Mesodermal cell (in vitro differentiated cells): ENCODE measurements around the gene TNFRSF4.

ENCODE experiments used
- H3K27ac ChIP-seq: 2 replicates; pipeline ENCODE4 v1.7.0; 2013; ENCODE audit warnings: mild to moderate bottlenecking, low read depth, low read length, moderate library complexity; ENCODE audit not compliant: severe bottlenecking
- H3K36me3 ChIP-seq: 2 replicates; pipeline ENCODE4 v1.7.1; 2013; ENCODE audit warnings: mild to moderate bottlenecking, low read length, moderate library complexity; ENCODE audit not compliant: control insufficient read depth, insufficient read depth
- H3K4me1 ChIP-seq: one replicate; pipeline ENCODE4 v1.7.1; 2013; ENCODE audit warnings: mild to moderate bottlenecking, low read length; ENCODE audit not compliant: insufficient read depth, control insufficient read depth, poor library complexity, severe bottlenecking
- H3K4me3 ChIP-seq: 2 replicates; pipeline ENCODE4 v1.7.0; 2013; ENCODE audit warnings: low read length, control low read depth, mild to moderate bottlenecking; ENCODE audit not compliant: insufficient read depth, poor library complexity, severe bottlenecking; ENCODE audit errors: extremely low read depth
- H3K9me3 ChIP-seq: 2 replicates; pipeline ENCODE4 v1.7.1; 2013; ENCODE audit warnings: mild to moderate bottlenecking, low read length, moderate library complexity; ENCODE audit not compliant: control insufficient read depth
- WGBS, 2 experiments: methylation state at CpG; one replicate each; pipeline ENCODE4 v1.1.5; 2013; ENCODE audit warnings: missing lambda C conversion rate in 2 of 2; ENCODE audit not compliant: insufficient coverage in 2 of 2; 5-methylcytosine and 5-hydroxymethylcytosine counted together

TNFRSF4 gene

DNA sequence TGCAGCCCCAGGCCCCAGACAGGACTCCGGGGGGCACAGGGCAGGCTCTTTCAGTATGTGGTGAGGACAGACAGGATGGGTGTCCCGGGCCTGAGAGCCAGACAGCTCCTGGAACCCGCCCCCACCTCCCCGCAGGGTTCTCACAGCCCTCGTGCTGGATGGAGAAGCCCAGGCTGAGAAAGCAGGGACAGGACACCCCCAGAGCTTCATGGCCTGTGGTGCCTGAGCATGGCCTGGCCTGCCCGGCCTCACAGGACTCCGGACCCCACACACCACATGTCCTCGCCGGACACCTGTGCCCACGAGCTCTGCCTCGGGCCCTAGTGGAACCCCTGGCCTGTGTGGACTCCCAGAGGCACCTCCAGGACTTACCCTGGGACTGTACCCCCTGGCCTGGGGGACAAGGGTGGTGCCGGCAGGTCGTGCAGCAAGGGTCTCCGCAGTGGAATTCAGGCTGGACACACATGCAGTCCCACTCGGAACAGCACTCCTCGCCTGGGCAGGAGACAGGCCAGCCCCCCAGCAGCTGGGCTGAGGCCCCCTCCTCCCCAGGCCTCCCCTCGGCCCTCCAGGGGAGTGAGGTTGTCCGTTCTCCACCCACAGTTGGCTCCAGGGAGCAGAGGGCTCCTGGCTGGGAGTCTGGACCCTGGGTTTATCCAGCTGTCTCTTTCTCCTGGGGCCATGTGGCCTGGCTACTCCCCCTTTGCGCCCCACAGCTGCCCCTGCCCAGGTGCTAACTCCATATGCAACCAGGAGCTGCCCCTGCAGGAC lies 8.8 kb downstream of the TNFRSF4 start:
- Histone ChIP-seq H3K9me3 (no peaks in the 10 kb centered on the region), H3K27ac (no peak overlapping the region), H3K36me3 (no peaks in the 10 kb centered on the region), H3K4me1 (peaks cover 3% of the 10 kb centered on the region), H3K4me3 (no peak overlapping the region)
- WGBS, 2 experiments: 88 to 92% methylated on average over 16 of the region's 19 CpGs

- no peaks in the 10 kb centered on the region for H3K9me3 ChIP-seq
- peaks cover 3% of the 10 kb centered on the region for H3K4me1 ChIP-seq
- WGBS, 2 experiments: 88% methylated on average over 1 of the region's 8 CpGs; no CpG with 5 or more reads in 1 of the 2 experiments
- no peaks in the 10 kb centered on the region for H3K36me3 ChIP-seq
- H3K27ac ChIP-seq: no peak overlapping the region
- no peak overlapping the region for H3K4me3 ChIP-seq
Measured at GRCh38 chr1:1204425-1204920, 9.5 kb downstream of the TNFRSF4 start.

- WGBS, 2 experiments: 85 to 88% methylated on average over 45 to 49 of the region's 49 CpGs
- Histone ChIP-seq H3K36me3 (no peaks in the 10 kb centered on the region), H3K4me3 (no peak overlapping the region), H3K4me1 (peaks cover 3% of the 10 kb centered on the region), H3K9me3 (no peaks in the 10 kb centered on the region), H3K27ac (no peak overlapping the region)
Measured at GRCh38 chr1:1203561-1204424, 10.2 kb downstream of the TNFRSF4 start.

DNA sequence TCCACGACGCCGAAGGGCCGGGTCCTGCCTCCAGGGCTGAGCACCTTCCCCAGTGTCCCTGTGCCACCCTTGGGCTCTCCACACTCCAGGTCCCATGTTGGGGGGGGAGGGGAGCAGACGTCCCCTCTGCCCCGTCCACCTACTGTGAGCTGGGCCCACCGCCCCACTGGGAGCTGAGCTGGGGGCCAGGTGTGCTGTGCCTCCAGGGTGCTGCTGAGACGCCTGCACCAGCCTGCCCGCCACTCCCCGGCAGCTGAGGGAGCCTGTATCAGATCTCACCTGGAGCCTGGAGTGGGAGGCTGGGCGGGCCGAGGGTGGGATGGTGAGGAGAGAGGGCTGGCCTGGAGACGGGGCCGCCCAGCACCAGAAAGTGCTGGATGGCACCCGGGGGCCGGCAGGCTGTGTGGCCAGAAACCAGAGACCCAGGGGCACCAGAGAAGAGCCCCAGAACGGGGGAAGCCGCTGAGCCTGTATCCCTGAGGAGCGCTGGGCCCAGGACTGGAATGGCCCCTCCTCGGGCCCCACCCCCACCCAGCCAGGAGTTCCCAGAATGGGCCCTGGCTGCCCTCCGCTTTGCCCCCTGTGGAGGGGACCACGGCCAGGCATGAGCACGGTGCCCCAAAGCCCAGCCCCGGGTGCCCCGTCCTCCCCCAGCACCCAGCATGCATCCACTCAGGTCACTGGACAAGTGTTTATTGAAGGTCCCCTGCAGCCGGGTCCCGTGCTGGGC lies 11.0 kb downstream of the TNFRSF4 start:
- Histone ChIP-seq H3K9me3 (no peaks in the 10 kb centered on the region), H3K36me3 (no peaks in the 10 kb centered on the region), H3K27ac (no peak overlapping the region), H3K4me3 (no peak overlapping the region), H3K4me1 (no peaks in the 10 kb centered on the region)
- 78 to 85% methylated on average over 20 to 24 of the region's 27 CpGs for WGBS, 2 experiments

GRCh38 chr1:1200876-1201810 lies 12.8 kb downstream of the TNFRSF4 start:
- peak overlapping the region; percentile 40 for H3K4me3 ChIP-seq

GRCh38 chr1:1199961-1200875 lies 13.7 kb downstream of the TNFRSF4 start:
- no peak overlapping the region for H3K27ac ChIP-seq
- WGBS, 2 experiments: 83 to 88% methylated on average over 27 to 28 of the region's 31 CpGs
- H3K36me3 ChIP-seq: no peaks in the 10 kb centered on the region
- no peaks in the 10 kb centered on the region for H3K9me3 ChIP-seq
- H3K4me3 ChIP-seq: peak overlapping the region; percentile 40
- no peaks in the 10 kb centered on the region for H3K4me1 ChIP-seq

More at GRCh38 chr1:1200876-1201810, 12.8 kb downstream of the TNFRSF4 start:
- Histone ChIP-seq H3K9me3 (no peaks in the 10 kb centered on the region), H3K27ac (no peak overlapping the region), H3K4me1 (no peaks in the 10 kb centered on the region), H3K36me3 (no peaks in the 10 kb centered on the region)
- WGBS, 2 experiments: 3% methylated on average over 56 to 75 of the region's 109 CpGs

GRCh38 chr1:1199141-1199960 lies 14.6 kb downstream of the TNFRSF4 start:
- H3K9me3 ChIP-seq: no peaks in the 10 kb centered on the region
- H3K27ac ChIP-seq: no peak overlapping the region
- H3K4me3 ChIP-seq: no peak overlapping the region
- H3K36me3 ChIP-seq: no peaks in the 10 kb centered on the region
- 91 to 93% methylated on average over 22 of the region's 22 CpGs for WGBS, 2 experiments
- H3K4me1 ChIP-seq: no peaks in the 10 kb centered on the region

GRCh38 chr1:1198423-1199140 lies 15.4 kb downstream of the TNFRSF4 start:
- Histone ChIP-seq H3K36me3 (no peaks in the 10 kb centered on the region), H3K4me1 (no peaks in the 10 kb centered on the region), H3K27ac (no peak overlapping the region), H3K4me3 (no peak overlapping the region), H3K9me3 (no peaks in the 10 kb centered on the region)
- 86 to 90% methylated on average over 15 to 16 of the region's 23 CpGs for WGBS, 2 experiments
